GM19193 (cell line): ENCODE measurements around the gene PITRM1.

Experiments
- POLR2A ChIP-seq: IDR thresholded peaks from 4 replicates; pipeline ENCODE4 v1.6.1; 2011; ENCODE audit not compliant: insufficient read depth, insufficient read length; ENCODE audit errors: extremely low read depth

Gene PITRM1

DNA sequence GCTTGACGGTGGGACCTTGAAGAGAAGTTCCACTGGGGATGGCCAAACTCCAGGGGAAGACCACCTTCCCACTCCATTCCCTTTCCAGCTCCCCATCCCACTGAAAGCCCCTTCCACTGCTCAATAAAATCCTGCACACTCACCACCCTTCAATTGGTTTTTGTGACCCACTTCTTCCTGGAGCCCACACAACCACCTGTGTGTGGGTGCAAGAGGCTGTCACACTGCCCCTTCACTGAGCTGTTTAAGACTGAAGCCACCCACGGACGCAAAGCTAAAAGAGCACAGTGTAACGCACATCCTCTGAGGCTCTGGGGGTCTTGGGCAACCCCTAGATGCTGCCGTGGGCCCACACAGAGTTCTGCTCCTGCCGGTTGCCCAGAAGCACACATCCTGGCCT is 12.8 kb upstream of the PITRM1 start:
- no peak for TF ChIP-seq POLR2A

GRCh38 chr10:3180355-3181025 is 7.9 kb upstream of the PITRM1 start:
- TF ChIP-seq POLR2A: no peak

DNA sequence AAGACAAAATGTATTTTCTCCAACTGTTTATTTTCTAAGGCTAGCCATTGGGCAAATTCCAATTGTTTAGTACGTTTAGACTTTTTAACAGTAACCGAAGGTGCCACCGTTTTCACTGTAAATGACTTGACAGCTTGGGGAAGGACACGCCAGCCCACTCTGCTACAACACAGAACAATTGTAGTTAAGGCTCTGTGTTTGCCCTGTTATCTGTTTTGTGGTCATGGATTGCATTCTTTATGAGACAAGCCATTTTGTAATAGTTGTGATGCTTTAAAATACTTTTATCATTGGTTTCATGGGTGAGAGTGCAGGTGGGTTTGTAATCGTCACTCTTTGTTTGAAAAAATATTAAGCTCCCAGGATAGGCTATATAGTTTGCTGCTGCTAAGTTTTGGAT is 6.6 kb upstream of the PITRM1 start:
- TF ChIP-seq POLR2A: no peak

DNA sequence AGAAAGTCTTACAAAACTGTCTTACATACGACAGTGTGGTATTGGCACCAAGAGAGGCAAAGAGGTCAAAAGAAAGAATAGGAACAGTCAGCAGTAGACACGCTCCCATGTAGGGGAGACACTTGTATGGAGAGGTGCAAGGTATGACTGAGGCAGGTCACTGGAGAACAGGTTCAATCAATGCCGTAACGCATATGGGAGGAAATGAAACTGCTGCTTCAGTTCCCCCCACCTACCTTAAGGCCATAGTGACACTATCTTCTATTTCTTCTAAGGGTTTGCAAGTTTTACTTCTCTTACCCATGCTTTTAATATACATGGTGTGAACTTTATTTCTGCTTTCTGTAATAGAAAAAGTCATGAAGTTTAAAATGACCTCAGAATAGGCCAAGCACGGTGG is 5.5 kb upstream of the PITRM1 start:
- no peak for TF ChIP-seq POLR2A

DNA sequence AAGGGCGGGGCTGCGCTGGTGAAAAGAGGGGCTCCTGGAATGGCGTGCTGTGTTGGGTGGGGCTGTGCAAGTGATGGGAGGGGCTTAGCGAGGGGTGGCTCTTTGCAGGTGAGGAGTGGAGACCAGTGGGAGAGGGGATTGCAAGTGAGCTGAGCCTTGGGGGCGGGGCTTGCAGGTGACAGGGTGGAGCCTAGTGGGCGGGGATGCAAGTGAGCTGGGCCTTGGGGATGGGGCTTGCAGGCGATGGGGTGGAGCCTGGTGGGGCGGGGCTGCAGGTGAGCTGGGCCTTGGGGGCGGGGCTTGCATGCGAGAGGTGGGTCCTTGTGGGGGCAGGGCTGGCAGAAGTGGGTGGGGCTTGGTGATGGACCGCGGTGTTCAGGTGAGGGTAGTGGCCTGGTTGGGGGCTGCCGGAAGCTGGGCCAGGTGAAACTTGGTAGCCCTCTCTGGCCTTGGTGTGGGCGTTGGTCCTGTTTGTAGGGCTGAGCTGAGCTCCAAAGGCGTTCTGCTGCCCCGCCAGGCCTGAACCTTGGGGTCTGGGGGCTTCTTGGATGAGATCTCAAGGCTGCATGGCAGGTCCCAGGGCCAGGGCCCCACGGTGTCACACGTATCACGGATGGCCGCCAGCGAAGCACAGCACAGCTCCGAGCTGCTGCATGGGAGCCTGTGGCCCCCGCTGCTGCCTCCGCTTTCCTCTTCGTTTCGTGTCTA is 743 bp upstream of the PITRM1 start:
- TF ChIP-seq POLR2A: no peak

DNA sequence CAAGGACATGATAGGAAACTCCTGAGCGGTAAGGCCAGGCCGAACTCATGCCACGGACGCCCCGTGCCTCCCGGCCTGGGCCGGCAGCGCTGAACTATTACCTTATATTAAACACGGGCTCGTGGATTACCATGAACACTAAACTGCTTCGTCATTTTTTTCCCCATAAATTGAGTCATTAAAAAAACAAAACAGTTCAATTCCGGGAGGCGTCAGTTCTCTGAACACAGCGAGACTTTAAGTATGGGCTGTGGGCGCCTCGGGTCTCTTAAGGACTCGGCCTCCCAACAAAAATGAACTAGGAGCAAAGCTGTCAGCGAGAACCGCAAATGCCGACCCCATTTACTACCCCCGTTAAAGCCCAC is 519 bp downstream of the PITRM1 start:
- no peak for TF ChIP-seq POLR2A

- no peak for TF ChIP-seq POLR2A
Observed at GRCh38 chr10:3169673-3170072, 2.9 kb downstream of the PITRM1 start.

- no peak for TF ChIP-seq POLR2A
Observed at GRCh38 chr10:3169271-3169670, 3.3 kb downstream of the PITRM1 start.

DNA sequence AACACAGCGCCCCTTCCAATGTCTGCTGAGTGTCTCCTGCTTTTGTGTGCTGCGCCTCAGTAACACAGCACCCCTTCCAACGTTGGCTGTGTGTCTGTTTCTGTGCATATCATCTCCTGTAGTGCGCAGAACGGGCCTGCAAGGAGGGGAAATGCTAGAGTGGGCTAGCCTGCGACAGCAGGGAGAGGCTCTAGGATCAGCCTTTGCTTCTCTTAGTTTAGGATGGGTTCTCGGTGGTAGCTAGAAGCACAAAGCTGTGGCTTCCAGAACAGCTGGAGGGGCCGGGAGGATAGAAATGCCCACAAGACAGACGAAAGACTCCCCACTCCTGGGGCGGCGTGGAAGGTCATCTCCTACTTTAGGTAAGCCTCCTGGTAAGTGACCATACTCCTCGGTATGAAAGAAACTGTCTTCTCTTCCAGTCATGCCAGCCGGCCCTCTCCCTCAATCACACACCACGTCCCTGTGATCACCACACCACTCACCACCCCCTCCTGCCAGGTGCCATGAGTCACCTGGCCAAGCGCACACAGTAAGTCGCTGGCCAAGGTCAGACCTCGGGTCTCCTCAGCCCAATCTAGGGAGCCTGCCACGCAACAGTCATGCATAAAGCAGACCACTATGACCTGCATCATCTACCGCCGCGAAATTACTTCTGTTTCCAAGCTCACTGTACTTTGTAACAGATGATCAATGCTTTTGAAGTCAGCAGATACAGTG is 4.8 kb downstream of the PITRM1 start:
- no peak for TF ChIP-seq POLR2A

- TF ChIP-seq POLR2A: no peak
Observed at GRCh38 chr10:3166496-3167290, 5.9 kb downstream of the PITRM1 start.

DNA sequence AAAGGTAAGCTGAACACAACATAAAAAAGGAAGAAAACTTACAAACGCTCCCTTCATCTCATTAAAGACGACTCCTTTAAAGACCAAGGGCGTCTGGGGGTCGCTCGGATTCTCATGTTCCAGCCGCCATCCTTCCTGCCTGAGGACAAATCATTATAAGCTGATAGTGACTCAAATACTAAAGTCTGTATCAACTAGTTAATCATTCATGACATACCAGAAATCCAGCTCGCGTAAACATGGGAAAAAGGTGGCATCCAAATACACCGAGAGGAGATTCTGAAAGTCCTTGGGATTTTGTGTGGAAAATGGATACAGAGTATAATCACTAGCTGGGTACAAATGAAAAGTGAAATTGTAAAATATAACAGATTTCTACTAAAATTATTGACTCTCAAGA is 7.4 kb downstream of the PITRM1 start:
- no peak for TF ChIP-seq POLR2A

DNA sequence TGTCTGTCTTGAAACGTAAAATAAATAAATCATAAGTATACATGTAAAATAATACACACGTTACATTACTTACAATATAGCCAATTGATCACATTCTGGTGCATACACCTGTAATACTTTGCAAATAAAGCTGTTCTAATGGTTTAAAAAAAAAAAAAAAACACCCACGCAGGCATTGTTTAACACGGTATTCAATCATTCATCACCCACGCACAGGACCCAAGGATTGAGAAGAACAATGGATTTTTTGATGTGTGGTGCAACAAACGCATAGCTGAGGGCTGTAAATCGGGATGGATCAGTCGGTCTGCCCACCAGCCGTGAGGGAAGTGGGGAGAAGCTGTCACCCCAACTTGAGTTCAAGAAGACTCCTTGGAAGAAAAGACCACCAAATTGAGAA is 8.7 kb downstream of the PITRM1 start:
- no peak for TF ChIP-seq POLR2A

DNA sequence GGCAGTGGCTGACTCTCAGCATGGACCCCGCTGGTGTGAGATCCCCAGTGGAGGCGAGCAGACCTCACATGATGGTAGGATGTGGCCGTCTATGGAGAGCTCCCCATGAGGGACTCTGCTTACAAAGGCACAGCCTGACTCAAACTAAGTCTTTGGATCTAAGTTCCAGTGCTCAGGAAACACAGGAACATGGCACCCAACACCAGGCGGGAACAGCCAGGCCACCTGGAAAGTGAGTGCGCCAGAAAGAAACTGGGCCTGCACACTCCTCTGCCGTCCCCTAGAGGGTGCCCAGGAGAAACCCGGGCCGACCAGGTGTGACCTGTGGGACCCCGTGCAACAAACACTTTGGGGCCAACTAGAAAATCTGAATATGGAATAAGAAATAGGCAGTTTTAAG is 10.0 kb downstream of the PITRM1 start:
- TF ChIP-seq POLR2A: no peak

GRCh38 chr10:3159152-3159551 is 13.4 kb downstream of the PITRM1 start:
- no peak for TF ChIP-seq POLR2A

DNA sequence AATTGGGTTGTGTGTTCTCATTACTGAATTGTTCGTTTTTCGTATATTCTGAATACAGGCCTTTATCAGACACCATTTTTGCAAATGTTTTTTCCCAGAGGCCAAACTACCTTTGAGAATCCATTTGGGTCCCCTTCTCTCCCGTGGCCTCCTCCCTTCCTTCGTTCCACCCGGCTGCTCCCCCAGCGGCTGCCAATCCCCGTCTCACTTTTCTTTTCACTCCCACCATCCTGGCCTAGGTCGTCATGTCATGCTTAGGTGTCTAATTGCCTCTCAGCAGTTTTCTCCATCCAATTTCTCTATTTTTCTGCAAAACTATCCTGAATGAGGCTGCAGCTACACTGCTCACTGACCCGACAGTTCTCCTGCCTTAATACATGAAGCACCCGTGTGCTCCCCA is 17.9 kb downstream of the PITRM1 start:
- no peak for TF ChIP-seq POLR2A
